Heart right ventricle (tissue), 16 donors: ENCODE data around the gene RSPO4. TPM values are rescaled to one million over a fixed set of nuclear protein-coding genes. Genes with fewer than 3 reads are reported as not detected.

Experiments
- ATAC-seq, 8 donors: fragments of 200-7000 bp; cut with Tn5 transposase; one replicate each; pipeline ENCODE4 v1.9.1; 2020; ENCODE audit warnings: mild to moderate bottlenecking in 8 of 8, moderate library complexity in 8 of 8, moderate number of reproducible peaks in 1 of 8
- DNase-seq, 2 donors: peaks; one replicate each; pipeline ENCODE4 v3.0.0-alpha.2; 2020
- H3K27ac ChIP-seq, 10 donors: fragments of 200-600 bp; sonication (generic) in 2 of 10; one replicate each; pipeline versions ENCODE4 v1.5.0 to v1.8.0; 2020 to 2022; ENCODE audit warnings: mild to moderate bottlenecking in 3 of 10
- H3K27me3 ChIP-seq, 7 donors: fragments of 200-600 bp; one replicate each; pipeline ENCODE4 v1.8.0; 2021 to 2022; ENCODE audit warnings: mild to moderate bottlenecking in 2 of 7
- H3K36me3 ChIP-seq, 9 donors: fragments of 200-600 bp; sonication (generic) in 1 of 9; one replicate each; pipeline versions ENCODE4 v1.5.0 to v1.8.0; 2020 to 2022; ENCODE audit warnings: mild to moderate bottlenecking in 2 of 9
- H3K4me1 ChIP-seq, 9 donors: fragments of 200-600 bp; sonication (generic) in 1 of 9; one replicate each; pipeline versions ENCODE4 v1.5.0 to v1.8.0; 2020 to 2022; ENCODE audit warnings: mild to moderate bottlenecking in 4 of 9
- H3K4me3 ChIP-seq, 10 donors: fragments of 200-600 bp; sonication (generic) in 2 of 10; one replicate each; pipeline versions ENCODE4 v1.5.0 to v1.8.0; 2020 to 2022; ENCODE audit warnings: mild to moderate bottlenecking in 7 of 10, moderate library complexity in 2 of 10
- H3K9me3 ChIP-seq, 11 donors: fragments of 200-600 bp in 10 of 11; sonication (generic) in 2 of 11; one replicate each; pipeline versions ENCODE4 v1.5.0 to v1.8.0; 2013 to 2022; ENCODE audit warnings: mild to moderate bottlenecking in 2 of 11, control low read depth in 1 of 11, moderate library complexity in 1 of 11
- CTCF ChIP-seq, 9 donors: fragments of 200-600 bp; sonication (generic) in 2 of 9; IDR thresholded peaks; one replicate each; pipeline versions ENCODE4 v1.5.0 to v1.8.0; 2021 to 2022; ENCODE audit warnings: antibody characterized with exemption in 9 of 9, mild to moderate bottlenecking in 5 of 9, moderate library complexity in 1 of 9
- WGBS, 2 donors: extraction: QIAGEN DNeasy Blood & Tissue Kit; methylation state at CpG; one replicate each; pipeline ENCODE4 v1.1.7; 2013; ENCODE audit warnings: inconsistent platforms in 1 of 2; 5-methylcytosine and 5-hydroxymethylcytosine counted together
- intact Hi-C, 10 donors: fragments of 100-400 bp; cut with DNase I; formaldehyde crosslinking; loops; one replicate each; pipeline versions ENCODE4 v1.11.1 to v1.14.2; 2022
- polyA plus RNA-seq, 2 donors: library from polyadenylated mRNA; stranded (reverse); fragments of 200-250 nt; gene quantifications; one replicate each; pipeline ENCODE4 v1.2.3, GENCODE V29; 2013
- total RNA-seq, 10 donors: library from RNA; stranded (reverse); fragmentation: NEBNext Ultra II Directional in 3 of 10; extraction: Animal tissue kit (Norgen Biotek cat#: 25700) in 3 of 10; gene quantifications; one replicate each; pipeline versions ENCODE4 v1.2.1 to v1.2.4, GENCODE V29; 2021 to 2023
- donor health status: Arrhythmogenic right ventricular cardiomyopathy.
- donor health status: ischemic (EF 13 %, LVEDD 7.1; RV severe dilation, severe dysfunction).
- donor health status: healthy with polysubstance abuse.
- donor health status: DM: no; HTN: yes; CAD: no.
- donor health status: DM: no; HTN: no; CAD: no.
- donor health status: ischemic (EF 25% LVEDD 6.9; RV normal size, moderate dysfunction).
- donor health status: ischemic (EF 25% LVEDD 5.7; RV mildly dilated, moderate dysfunction).
- donor health status: healthy.
- donor health status: DM: yes; HTN: yes; CAD: no.
- donor health status: Ischemic cardiomyopathy.
- donor health status: ischemic (EF 35%, LVEDD 5.7; RV mildly dilated, moderate dysfunction).
- donor health status: nonischemic (EF 11% LVEDD 7.7; RV severe dilation, severe dysfunction).
- donor health status: DM: yes; HTN: yes; CAD: no.
- donor health status: PGD.
- donor health status: ischemic (EF 29% LVEDD 5.4; RV normal size, mild dysfunction).
- donor health status: nonischemic (EF 23%, LVEDD 6.1; RV moderate dilation, normal function).

Gene RSPO4
- total and polyA plus RNA-seq, 12 donors = 0.07 to 0.61 TPM; not detected in 10

GRCh38 chr20:997486-997885, 4.6 kb downstream of the RSPO4 start:
- intact Hi-C loops = no loop called here
- Histone ChIP-seq H3K4me3 (no peak overlapping the region), H3K9me3 (no peaks in the 10 kb centered on the region), H3K27ac (no peak overlapping the region), H3K4me1 (no peaks in the 10 kb centered on the region), H3K36me3 (no peaks in the 10 kb centered on the region), H3K27me3 (peaks cover 0 to 58% (median 39%) of the 10 kb centered on the region in 7 donors)
- DNase-seq = no peak
- TF ChIP-seq CTCF (IDR thresholded peaks at IDR 0.05) = no peak
- WGBS, 2 donors = 86 to 87% methylated on average over 6 of the region's 6 CpGs
- no peak for ATAC-seq

DNA sequence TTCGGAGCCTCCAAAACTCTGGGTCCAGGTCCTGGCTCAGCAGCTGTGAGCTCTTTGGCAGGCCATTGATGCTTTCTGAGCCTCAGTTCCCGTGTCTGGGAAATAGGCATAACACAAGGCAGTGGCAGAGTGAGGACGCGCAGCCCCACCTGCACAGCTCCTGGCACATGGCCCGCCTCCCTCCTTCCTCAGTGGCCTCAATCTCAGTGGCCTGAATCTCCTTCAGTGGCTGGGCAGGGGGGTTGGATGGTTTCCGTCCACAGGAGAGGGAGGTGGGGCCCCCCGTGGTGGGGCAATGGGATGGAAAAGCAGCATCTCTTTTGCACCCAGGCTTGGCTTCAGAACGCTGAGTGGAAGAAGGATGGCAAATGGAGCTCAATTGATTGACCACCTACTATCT, 5.1 kb downstream of the RSPO4 start:
- WGBS, 2 donors = 76 to 86% methylated on average over 8 of the region's 8 CpGs

DNA sequence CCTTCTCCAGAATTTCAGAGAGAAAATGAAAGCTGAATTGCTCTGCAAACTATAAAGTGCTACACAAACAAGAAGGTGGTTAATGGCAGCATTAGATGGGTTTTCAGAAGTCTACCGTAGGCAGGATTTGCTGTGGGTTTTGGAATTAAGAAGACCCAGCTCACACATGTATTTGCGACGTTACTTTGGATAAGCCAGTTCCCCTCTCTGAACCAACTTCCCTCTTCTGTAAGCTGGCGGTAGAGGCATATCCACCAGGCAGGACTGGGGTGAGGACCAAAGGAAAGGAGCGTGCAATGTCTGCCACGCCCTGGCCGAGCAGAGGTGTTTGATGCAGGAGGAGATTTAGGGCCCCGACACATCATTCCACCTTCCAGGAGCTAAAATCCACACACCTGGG, 6.9 kb downstream of the RSPO4 start:
- H3K27ac ChIP-seq = no peak overlapping the region
- intact Hi-C loops = no loop called here
- H3K27me3 ChIP-seq = peaks cover 0 to 58% (median 33%) of the 10 kb centered on the region in 7 donors
- no peak overlapping the region for H3K4me3 ChIP-seq
- no peaks in the 10 kb centered on the region for H3K9me3 ChIP-seq
- DNase-seq (no peak), ATAC-seq (no peak)
- TF ChIP-seq CTCF (IDR thresholded peaks at IDR 0.05) = no peak
- no peaks in the 10 kb centered on the region for H3K4me1 ChIP-seq
- H3K36me3 ChIP-seq = no peaks in the 10 kb centered on the region
- 79 to 82% methylated on average over 8 of the region's 8 CpGs for WGBS, 2 donors

More for the DNA sequence above, 5.1 kb downstream of the RSPO4 start:
- Histone ChIP-seq H3K27me3 (peaks cover 0 to 59% (median 41%) of the 10 kb centered on the region in 7 donors), H3K9me3 (no peaks in the 10 kb centered on the region), H3K4me1 (no peaks in the 10 kb centered on the region), H3K36me3 (no peaks in the 10 kb centered on the region), H3K27ac (no peak overlapping the region), H3K4me3 (no peak overlapping the region)
- DNase-seq = no peak
- intact Hi-C loops = no loop called here
- no peak for TF ChIP-seq CTCF (IDR thresholded peaks at IDR 0.05)
- ATAC-seq = no peak

DNA sequence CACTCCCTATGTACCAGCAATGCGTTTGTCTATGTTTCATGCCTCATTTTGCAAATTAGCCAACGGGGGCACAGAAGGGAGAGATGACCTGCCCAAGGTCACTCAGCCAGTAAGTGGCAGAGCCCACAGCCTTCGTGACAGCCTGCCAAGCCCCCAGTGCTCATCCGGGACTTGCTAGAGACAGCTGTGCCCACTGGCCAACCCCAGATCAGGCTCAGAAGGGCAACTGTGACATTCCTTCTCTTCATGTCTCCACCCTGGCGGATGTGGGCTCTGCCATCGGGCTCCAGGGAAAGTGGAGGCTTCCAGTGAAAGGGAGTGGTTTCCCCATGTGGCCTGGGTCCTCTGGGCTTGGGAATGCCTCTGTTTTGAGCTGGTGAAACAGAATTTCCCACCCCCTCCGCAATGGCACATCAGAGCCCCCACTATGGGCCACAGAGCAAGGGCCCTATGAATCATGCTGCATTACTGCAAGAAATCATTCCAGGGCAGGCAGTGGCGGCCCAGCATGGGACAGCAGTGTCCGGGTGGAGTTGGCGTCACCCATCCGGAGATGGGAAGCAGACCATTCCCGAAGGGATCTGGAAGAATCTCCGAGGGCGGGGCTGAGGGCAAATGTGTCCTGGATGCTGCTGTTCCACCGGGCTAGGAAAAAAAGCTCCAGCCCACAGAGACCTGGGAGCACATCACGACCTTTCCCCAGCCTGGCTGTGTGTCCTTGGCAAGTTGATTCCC, 9.1 kb downstream of the RSPO4 start:
- 73 to 79% methylated on average over 16 of the region's 16 CpGs for WGBS, 2 donors
- DNase-seq (no peak), ATAC-seq (no peak)
- Histone ChIP-seq H3K9me3 (no peaks in the 10 kb centered on the region), H3K4me3 (no peak overlapping the region), H3K27ac (no peak overlapping the region), H3K27me3 (peaks cover 0 to 61% (median 40%) of the 10 kb centered on the region in 7 donors), H3K4me1 (no peaks in the 10 kb centered on the region), H3K36me3 (no peaks in the 10 kb centered on the region)
- TF ChIP-seq CTCF (IDR thresholded peaks at IDR 0.05) = no peak
- intact Hi-C loops = no loop called here
